ENCODE results near the gene WDR45B.
"Not testable (repeated sequence)": the region's sequence is repeated elsewhere in the genome, so short reads cannot be mapped to it uniquely, and the experiment has no call there.

Gene WDR45B

DNA sequence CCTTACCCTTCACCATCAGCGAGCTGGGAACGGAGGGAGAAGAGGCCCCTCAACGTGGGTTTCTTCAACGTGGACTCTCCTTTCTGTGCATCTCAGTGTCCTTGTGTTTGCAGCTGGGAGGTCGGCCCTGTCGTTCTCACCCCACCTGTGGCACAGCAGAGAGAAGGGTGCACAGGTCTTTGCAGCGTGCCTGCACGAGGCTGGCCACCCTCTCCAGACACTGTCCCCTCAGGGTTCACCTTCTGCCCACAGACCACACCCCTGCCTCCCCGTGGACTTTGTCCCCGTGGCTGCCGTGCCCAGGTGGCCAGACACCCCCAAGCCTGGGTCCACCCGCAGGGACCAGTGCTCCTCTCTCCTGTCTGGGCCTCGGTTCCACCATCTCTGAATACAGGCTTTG is 7.3 kb upstream of the WDR45B start:
- no peak for DNase-seq

DNA sequence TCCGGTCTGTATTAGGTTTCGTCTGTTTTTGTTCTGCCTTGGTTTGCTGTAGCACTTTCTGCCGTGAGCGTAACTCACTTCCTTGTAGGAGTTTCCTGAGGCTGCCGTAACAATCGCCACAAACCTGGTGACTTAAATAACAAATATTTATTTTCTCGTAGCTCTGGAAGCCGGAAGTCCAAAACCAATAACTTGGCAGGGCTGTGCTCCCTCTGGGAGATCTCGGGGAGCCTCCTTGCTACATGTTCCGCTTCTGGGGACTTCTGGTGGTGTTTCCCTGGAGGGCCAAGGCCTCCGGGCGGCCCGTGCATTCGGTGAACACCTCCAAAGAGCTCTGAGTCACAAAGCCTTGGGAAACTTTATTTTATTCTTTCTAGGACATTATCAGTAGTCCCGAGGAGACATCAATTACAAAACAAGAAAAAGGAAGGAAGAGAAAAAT is 6.8 kb upstream of the WDR45B start:
- no peak for DNase-seq

GRCh38 chr17:82654611-82655010 is 6.4 kb upstream of the WDR45B start:
- not testable (repeated sequence) for DNase-seq

DNA sequence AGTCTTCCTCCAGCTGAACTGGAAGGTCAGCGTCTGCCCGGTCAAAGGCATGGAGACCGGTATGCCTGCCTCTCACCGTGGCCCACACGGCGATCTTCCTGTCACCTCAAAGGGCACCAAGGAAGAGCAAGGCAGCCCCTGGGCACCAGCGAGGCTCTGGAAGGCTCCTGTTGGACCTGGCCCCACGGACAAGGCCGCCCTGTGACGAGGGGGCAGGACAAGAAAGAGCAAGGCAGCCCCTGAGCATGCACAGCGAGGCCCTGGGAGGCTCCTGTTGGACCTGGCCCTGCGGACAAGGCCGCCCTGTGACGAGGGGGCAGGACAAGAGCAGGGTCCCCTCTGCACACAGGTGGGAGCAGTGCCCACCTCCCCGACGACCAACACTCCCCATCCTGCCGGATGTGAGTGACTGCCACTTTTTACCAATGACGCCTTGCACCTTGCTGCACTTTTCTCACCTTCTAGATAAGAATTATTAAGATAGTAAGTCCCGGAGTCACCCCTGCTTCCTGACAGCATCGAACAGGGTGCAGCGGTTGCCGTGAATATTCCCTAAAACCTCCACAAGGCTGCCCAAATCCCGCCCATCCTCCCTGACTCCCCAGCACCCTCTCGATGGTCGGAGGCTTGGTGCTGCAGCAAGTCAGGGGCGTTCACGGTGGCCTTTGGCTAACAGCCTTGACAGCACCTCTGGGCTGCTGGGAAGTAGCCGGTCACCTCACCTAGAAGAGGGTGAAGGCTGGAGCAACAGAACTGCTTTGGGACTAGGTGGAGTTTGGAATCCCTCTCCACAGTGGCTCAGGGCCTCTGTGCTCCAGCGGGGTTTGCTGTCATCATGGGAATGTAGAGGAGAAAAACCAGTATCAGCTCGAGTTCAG is 5.6 kb upstream of the WDR45B start:
- no peak for DNase-seq

DNA sequence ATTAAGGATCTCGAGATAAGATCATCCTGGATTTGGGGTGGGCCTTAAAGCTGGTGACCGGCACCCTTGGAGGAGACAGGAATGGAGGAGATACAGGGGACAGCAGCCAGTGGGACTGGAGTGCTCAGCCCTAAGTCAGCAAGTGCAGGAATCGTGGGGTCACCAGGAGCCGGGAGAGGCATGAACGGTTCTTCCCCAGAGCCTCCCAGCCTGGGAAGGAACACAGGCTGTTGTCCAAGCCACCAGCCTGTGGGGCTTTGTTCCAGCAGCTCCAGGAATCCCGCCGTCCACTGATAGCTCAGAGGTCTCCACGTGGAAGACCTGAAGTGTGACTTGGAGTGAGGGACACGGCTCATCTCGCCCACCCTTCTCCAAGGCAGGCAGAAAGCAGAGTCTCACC is 2.5 kb upstream of the WDR45B start:
- no peak for DNase-seq

DNA sequence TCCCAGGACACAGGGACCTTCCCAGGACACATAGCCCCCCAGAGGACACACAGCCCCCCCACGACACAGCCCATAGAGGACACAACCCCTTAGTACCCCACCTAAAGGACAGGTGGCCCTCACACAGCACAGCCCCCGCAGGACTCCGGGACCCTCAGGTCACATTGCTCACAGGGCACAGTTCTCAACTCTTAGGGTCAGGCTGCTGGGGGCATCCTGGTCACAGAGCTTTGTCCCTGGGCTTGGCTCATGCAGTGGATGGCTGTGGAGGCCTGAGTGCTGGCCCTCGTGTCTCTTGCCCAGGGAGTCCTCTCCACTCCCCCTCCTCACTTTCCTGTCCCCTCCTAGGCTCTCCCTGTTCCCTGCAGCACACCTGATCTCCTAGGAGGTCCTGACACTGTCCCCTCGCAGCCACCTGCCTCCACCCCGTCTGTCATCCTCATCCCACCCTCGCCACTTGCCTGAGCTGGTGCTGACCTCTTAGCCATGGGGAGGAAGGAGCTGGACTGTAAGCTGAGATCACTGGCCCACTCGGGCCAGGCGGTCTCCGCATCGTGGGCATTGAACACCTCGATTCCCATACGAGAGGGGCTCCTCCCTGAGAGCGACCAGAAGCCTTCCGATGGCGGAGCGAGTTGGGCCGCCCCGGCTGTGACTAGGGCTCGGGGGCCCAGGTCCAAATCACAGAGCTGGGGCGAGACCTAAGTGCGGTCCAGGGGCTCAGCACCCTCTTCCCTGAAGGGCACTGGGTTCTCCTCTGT is 1.4 kb upstream of the WDR45B start:
- no peak for DNase-seq

- DNase-seq = no peak
Observed at GRCh38 chr17:82648742-82649331, 593 bp upstream of the WDR45B start.

DNA sequence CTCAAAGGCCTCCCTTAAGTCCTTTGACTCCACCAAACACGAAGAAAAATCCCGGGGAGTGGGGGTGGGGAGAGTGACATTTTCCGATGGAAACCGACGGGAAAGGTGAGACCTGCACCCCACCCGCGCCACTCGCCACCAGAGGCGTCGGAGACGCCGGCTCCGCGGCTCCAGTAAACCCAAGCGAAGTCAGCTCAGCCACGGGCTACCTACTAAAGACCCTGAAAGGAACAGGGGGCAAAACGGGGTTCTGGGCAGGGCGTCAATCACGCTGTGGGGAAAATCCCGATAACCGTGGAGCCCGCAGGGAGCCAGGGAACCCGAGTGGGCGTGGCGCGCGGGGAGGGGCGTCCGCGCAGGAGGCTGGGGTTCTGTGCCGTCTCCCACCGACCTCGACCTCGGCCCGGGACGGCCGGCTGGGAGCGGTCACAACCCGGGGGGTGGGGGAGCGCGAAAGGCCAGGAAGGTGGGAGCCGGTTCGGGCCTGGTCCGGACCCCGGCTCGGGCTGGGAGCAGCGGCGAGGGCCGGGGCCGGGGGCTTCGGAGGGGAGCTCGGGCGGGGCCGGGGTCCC is 565 bp downstream of the WDR45B start:
- DNase-seq = peak; percentile 45

GRCh38 chr17:82645516-82645915 is 2.7 kb downstream of the WDR45B start:
- DNase-seq = no peak

DNA sequence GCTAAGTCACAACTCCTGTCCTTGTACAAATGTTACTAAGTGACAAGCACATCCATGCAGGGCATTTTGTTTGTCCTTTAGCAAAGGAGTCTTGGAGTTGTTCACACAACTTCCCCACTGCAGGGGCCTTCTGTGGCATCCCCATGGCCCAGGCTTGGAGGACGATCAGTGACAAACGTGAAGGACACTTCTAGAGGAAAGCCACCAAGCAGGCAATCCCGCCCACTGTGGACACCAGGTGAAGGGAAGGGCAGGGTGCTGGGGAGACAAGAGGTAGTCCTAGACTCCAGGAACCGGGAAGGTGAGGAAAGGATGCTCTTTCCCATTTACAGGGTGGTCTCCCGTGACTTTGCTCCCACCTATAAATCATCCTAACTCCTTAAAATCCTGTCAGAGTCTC is 4.1 kb downstream of the WDR45B start:
- no peak for DNase-seq

GRCh38 chr17:82642022-82642421 is 6.2 kb downstream of the WDR45B start:
- DNase-seq = no peak

- DNase-seq = no peak
Observed at GRCh38 chr17:82640036-82640435, 8.2 kb downstream of the WDR45B start.

DNA sequence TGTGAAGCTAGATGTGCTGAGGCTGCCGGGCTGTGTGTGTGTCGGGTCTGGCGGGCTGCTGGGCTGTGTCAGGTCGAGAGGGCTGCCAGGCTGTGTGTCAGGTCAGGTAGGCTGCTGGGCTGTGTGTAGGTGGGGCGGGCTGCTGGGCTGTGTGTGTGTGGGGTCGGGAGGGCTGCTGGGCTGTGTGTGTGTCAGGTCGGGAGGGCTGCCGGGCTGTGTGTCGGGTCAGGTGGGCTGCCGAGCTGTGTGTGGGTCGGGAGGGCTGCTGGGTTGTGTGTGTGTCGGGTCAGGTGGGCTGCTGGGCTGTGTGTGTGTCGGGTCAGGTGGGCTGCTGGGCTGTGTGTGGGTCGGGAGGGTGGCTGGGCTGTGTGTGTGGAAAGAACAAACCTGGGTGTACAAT is 8.6 kb downstream of the WDR45B start:
- DNase-seq = no peak

DNA sequence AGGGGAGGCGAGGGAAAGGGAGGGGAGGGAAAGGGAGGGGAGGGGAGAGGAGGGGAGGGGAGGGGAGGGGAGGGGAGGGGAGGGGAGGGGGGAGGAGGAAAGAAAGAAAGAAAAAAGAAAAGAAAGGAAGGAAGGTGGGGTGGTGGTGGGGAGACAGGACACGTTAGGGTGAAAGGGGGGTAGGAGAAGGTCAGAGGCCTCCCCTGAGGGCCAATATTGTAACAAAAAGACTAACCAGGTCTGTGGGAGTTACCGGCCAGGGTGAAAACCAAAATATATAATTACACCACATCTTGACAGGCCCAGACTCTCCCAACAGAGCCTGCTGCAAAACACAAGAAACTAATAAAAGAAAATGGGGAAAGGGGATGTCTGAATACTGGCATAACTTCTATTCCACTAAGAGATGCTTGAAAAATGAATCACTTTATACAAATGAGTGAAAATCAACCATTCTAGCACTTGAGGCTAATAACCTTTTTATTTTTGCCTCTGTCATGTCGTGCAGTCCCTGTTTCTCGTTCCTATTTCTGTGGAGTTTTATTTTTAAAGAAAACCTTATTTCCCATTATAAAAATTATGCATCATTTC is 10.0 kb downstream of the WDR45B start:
- DNase-seq = no peak

- DNase-seq = no peak
Observed at GRCh38 chr17:82636626-82637598, 11.3 kb downstream of the WDR45B start.

DNA sequence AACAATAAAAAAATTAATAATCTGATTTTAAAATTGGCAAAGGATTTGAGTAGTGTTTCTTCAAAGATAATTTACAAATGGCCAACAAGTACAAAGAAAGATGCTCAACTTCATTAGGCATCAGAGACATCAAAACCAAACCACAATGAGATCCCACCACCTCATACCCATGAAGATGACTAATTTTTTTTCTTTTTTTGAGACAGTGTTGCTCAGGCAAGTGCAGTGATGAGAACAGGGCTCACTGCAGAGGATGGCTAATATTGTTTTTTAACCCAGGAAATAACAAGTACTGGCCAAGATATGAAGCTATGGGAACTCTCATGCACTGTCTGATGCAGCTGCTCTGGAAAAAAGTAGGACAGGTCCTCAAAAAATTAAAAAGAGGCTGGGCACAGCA is 14.9 kb downstream of the WDR45B start:
- peak; percentile 49 for DNase-seq

DNA sequence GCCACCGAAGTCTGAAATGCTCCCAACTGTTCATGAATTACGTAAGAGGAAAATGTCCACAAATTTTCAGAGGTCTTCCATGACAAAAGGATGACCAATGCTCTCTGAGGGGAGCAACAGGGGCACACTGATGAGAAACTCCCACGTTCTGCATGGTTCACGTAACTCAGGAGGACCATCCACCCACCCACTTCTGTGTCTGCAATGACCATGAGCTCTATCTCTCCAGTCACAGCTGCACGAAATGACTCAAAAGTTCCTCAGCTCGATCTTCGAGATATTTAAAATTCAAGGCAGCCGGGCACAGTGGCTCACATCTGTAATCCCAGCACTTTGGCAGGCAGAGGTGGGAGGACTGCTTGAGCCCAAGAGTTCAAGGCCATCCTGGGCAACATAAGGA is 15.8 kb downstream of the WDR45B start:
- DNase-seq = no peak

GRCh38 chr17:82631544-82631943 is 16.7 kb downstream of the WDR45B start:
- no peak for DNase-seq

DNA sequence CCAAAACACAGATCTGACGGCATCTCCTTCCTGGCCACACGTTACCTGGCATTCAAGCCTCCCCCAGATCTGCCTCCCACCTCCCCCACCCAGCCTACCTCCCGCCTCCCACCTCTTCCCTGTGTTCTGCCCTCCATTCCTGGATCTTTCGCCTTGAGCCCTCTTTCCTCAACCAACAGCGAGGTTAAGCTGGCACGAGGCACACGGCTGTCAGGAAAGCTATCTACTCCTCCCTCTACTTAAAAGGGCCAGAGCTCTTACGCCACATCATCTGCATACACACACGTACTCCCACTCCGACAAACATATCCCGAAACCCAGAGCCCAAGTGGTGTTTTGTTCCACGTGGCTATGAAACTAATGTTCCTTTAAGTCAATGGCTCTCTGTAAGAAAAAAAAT is 18.0 kb downstream of the WDR45B start:
- DNase-seq = no peak

- DNase-seq = no peak
Observed at GRCh38 chr17:82629748-82630147, 18.5 kb downstream of the WDR45B start.

DNA sequence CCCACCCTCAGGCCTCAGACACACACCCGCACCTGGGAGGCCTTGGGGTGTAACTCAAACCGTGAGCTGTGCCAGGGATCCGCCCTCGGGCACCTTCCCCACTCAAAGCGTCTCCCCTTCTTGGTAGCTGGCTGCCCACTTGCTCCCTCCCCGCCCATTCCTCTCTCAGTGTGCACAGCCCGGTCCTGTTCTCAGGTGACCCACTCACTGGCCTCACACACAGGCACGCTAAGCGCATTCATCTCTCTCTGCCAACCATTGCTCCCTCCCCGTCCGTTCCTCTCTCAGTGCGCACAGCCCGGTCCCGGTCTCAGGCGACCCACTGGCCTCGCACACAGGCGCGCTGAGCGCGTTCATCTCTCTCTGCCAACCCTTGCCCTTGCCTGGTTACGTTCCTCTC is 20.8 kb downstream of the WDR45B start:
- DNase-seq = no peak

- no peak for DNase-seq
Observed at GRCh38 chr17:82623707-82624106, 24.5 kb downstream of the WDR45B start.

Measured in activated CD4-positive, alpha-beta T cell treated with anti-CD3 and anti-CD28 coated beads, Interleukin-10, Interleukin-2, amounts not matched to agents 100 ng/mL and 50 ng/mL, durations not matched to agents 16 hours and 8 hours (primary cell).